Measurements from ENCODE around the gene ASTL.
"Not testable (repeated sequence)": the region's sequence is repeated elsewhere in the genome, so short reads cannot be mapped to it uniquely, and the experiment has no call there.

Gene ASTL

DNA sequence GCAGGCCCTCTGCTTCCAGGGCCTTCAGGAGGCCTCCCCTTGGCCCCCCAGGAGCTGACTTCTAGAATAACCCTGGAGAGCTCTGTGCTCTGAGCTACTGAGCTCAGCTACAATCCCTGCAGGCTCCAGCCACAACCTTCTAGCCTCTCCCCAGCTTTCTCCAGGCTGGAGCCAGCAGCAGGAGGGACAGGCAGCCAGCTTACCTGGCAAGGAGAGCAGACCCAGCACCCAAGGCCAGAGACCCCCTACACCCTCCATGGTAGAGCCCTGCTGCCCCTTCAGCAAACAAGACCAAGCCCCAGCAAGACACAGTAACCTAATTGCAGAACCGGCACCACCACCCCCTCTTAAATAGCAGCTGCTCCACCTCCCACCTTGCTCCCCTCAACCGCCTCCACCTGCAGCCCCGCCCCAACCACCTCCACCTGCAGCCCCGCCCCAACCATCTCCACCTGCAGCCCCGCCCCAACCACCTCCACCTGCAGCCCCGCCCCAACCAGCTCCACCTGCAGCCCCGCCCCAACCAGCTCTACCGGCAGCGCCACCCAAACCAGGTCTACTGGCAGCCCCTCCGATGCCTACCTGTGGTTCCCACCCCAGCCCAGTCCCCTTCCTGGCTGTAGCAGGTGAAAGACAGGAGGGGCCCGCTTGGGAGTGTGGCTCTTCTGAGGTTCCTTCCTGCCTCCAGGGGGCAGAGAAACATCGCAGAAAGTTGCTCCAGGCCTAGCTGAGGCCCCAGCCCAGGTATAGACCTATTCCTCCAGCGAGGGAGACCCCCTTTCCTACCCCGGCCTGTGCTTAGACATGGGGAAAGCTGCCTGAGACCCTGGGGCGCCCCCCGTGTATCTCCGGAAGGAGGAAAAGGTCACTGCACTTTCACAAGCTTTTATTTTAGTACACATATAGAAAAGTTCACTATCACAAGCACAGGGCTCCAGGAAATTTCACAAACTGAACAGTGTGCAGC lies at the start of gene ASTL:
Gene ASTL (minus strand): TSS at position 324 of the 967 bp plus-strand sequence. CDS start 66 bp downstream, at position 258.
- peak; percentile 47 for DNase-seq

GRCh38 chr2:96186562-96186961 lies 48.3 kb upstream of the ASTL start:
- DNase-seq, result no peak

DNA sequence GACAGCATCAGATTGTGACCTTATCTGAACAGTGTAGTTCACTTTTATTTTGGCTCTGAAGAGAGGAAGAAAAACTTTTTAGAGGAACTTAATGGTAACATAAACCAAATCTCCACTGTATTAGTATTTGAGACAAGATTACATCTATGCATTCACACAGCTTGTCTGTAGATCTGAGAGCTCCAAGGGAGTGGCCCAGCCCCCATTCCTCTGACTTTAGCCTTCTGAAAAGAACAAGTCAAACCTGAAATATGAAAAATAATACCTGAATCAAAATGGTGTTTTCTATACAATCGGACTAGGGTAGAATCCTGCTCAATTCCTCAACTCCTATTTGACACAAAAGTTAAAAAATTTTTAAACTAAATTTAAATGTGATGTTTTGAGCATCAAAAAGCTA lies 47.2 kb upstream of the ASTL start:
- DNase-seq, result no peak

GRCh38 chr2:96184989-96185388 lies 46.7 kb upstream of the ASTL start:
- DNase-seq, result no peak

GRCh38 chr2:96184188-96184587 lies 45.9 kb upstream of the ASTL start:
- no peak for DNase-seq

GRCh38 chr2:96181529-96181928 lies 43.2 kb upstream of the ASTL start:
- no peak for DNase-seq

GRCh38 chr2:96180521-96180920 lies 42.2 kb upstream of the ASTL start:
- DNase-seq, result no peak

DNA sequence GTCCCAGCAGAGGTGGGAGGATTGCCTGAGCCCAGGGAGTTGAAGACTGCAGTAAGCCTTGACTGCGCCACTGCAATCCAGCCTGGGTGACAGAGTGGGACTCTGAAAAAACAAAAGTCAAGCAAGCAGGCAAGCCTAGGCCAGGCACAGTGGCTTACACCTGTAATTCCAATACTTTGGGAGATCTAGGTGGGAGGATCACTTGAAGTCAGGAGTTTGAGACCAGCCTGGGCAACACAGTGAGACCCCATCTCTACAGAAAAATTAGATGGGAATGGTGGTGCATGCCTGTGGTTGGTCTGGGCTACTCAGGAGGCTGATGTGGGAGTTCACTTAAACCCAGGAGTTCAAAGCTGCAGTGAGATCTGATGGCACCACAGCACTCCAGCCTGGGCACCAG lies 41.7 kb upstream of the ASTL start:
- no peak for DNase-seq

DNA sequence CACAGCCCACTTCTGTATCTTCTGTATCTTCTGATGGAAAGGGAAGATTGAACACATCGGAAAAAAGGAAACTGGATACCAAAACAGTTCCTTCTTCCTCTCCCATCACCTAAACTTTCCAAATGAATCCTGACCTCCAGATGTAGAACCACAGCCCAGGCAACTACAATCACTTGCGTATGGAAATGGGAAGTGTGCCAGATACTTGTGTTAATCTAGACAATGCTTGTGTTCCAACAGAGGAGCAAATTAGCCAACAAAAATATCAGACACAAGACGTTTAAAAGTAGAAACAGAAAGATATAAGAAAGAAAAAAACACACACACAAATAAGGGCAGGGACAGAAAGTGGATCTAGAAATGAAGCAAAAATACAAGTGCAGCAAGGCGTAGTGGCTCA lies 38.4 kb upstream of the ASTL start:
- DNase-seq, result no peak

DNA sequence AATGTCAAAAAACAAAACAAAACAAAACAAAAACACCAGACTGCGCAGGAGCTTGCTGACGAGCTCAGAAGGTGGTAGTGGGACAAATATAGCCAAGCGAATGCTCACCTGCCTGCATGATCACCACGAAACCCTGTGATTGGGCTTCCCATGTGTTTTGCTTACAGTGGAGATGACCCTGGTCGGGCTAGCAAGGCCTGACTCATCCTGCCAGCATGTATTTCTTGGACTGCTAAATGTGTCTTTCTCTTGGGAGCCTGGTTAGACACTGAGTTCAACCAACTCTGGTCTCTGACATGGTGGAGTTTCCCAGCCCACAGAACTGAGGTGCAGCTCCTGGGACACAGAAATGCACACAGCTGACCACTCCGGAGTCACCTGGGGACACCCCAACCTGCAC lies 37.6 kb upstream of the ASTL start:
- no peak for DNase-seq

DNA sequence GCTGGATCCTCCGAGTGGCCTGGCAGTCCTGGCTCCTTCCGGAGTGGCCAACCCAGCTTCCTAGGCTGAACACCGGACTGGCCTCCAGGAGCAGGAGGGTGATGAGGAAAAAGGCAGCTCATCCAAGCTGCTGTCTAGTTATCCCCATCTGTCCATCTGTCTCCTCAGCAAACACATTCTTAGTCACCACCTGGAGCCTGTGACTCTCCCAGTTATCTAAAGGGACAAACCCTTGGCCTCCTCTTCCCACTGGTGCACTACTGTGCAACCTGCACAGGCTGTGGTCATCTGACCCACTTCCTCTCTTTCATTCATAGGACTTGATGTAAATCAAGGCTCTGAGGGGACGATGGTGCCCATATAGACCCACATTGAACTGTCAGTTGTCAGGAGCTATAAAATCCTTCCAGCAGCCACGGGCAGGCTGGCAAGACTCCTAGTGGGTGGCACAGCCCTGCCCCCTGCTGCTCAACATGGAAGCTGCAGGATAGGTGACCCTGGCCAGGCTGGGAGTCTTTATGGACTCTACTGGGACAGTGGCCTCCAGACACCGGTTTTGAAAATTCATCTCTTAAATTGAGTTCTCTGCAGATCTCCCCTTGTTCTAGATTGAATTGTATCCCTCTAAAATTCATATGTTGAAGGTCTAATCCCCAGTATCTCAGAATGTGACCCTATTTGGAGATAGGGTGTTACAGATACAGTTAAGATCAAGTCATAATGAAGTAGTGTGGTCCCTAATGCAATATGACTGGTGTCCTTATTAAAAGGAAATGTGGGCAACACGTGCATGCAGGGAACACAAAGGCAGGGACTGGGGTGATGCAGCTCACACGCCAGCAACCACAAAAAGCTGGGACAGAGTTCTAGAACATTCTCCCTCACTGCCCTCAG lies 36.2 kb upstream of the ASTL start:
- peak; percentile 80 for DNase-seq

- DNase-seq, result no peak
Observed at GRCh38 chr2:96171831-96172230, 33.5 kb upstream of the ASTL start.

DNA sequence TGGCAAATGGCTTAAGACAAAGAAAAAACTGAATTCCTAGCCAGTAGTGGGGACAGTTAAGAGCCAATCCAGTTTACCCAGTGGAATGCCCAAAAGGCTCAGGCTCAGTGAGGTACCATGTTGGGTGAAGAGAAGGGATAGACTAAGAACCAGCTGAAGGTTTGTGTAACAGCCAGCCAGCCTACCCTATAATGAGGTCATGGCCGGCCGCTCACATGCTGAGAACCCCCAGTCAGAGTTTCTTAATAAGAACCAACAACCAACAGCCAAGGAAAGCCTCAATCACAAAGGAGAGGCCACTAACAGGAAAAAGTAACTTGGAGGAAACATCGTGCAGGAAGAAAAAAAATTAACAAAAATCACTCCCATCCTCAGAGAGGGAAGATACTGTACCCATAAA lies 32.3 kb upstream of the ASTL start:
- DNase-seq, result no peak

DNA sequence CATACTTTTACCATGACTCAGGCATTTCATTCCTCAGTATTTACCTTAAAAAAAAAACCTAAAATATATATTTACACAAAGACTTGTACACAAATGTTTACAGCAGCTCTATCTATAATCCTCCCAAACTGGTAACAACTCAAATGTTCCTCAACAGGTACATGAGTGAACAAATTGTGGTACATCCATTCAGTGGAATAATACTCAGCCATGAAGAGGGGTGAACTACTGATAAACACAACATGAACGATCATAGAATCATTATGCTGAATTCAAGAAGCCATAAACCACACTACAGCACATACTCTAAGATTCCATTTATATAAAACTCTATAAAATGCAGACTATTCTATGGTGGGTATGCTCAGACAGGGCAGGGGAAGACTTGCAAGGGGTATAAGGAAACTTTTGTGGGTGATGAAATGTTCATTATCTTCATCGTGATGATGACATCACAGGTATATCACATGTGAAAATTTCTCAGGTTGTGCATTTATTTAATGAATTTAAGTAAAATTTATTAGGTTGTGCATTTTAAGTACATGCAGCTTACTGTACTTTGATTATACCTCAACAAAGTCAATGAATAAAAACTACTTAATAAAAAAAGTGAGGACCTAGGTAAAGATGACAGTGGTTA lies 31.7 kb upstream of the ASTL start:
- no peak for DNase-seq

DNA sequence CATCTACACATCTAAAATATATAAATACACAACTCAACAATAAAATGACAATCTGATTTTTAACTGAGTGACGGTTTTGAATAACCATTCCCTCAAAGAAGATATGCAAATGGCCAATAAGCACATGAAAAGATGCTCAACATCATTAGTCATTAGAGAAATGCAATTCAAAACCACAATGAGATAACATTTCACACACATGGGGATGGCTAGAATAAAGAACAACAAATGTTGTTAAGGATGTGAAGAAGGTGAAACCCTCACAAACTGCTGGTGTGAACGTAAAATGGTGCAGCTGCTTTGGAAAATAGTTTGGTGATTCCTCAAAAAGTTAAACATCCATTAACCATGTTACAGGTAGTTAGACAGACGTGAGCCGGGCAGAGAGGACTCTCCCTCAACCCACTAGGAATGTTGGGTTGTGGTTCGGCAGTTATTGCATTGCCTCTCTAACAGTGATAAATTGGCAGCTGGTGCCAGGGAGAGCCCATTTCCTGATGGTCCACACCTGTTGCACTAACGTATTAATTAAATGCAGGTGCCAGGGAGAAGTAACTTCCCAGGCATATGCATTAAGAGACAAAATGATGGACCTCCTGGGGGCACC lies 29.2 kb upstream of the ASTL start:
- no peak for DNase-seq

DNA sequence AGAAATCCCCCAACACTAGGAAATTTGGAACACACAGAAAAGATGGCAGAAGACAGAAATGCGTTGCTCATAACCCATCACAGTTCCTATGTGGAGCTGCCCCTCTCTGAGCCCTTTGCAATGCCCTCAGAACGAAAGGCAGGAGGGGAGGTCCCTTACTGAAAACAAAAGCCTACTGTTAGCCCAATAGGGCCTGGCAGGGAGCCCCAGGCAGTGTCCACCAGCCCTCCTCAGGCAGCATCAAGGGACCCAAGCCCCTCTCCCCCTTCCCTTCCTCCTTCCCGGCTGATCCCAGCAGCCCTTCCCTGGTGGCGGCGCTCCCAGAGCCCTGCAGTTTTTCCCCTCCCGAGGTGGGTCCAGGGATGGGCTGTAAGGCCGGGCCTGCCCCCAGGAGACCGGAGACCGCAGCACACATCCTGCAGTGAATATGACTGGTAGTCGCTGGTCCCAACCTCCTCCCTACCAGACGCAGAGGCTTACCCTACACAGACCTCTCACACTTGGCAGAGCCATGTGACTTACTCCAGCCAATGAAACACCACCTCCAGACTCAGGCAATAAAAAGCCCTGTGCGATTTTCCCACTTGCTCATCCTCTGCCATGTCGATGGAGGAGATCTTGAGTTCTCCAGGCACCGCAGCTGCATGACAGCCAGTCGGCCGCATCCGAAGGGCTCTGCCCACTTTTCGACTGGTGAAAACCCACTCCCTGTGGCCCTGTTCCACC lies 26.3 kb upstream of the ASTL start:
- DNase-seq, result peak; percentile 55

- DNase-seq, result peak; percentile 80
Observed at GRCh38 chr2:96163768-96164429, 25.6 kb upstream of the ASTL start.

- DNase-seq, result no peak
Observed at GRCh38 chr2:96163415-96163767, 25.1 kb upstream of the ASTL start.

GRCh38 chr2:96161898-96162297 lies 23.6 kb upstream of the ASTL start:
- DNase-seq, result no peak

DNA sequence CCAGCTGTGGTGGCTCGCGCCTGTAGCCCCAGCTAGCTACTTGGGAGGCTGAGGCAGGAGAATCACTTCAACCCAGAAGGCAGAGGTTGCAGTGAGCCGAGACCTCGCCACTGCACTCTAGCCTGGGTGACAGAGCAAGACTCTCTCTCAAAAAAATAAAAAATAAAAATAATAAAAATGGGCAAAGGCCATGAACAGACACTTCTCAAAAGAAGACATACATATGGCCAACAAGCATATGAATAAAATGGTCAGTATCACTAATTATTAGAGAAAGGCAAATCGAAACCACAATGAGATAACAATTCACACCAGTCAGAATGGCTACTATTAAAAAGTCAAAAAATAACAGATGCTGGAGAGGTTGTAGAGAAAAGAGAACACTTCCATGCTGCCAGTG lies 22.1 kb upstream of the ASTL start:
- DNase-seq, result not testable (repeated sequence)

GRCh38 chr2:96159084-96159830 lies 21.0 kb upstream of the ASTL start:
- peak; percentile 33 for DNase-seq

Measured in stimulated activated naive CD4-positive, alpha-beta T cell treated with Interleukin-2 at 50 U/mL for 16 hours (primary cell).